Kidney (tissue), 14 donors: Measurements from ENCODE around the gene RXRA. TPM values are rescaled to one million over a fixed set of nuclear protein-coding genes. Genes with fewer than 3 reads are reported as not detected.
A peak's percentile ranks its signal among the peaks of the same experiment; 100 is the strongest.

Source experiments
- DNase-seq, 5 donors: peaks; one replicate each; pipeline ENCODE4 v3.0.0-alpha.2; 2013 to 2020
- FAIRE-seq: peaks from 2 replicates; lab custom pipeline; 2012; peaks lifted over from hg19 to GRCh38; lab: Jason Lieb, UNC
- H3K27ac ChIP-seq, 2 donors: one replicate each; pipeline ENCODE4 v1.7.0; 2013; ENCODE audit warnings: low read depth in 2 of 2, low read length in 2 of 2, inconsistent platforms in 1 of 2
- H3K27me3 ChIP-seq: one replicate; pipeline ENCODE4 v1.7.1; 2013; ENCODE audit warnings: low read length, inconsistent platforms; ENCODE audit not compliant: control insufficient read depth, insufficient read depth
- H3K36me3 ChIP-seq, 3 donors: one replicate each; pipeline versions ENCODE4 v1.7.0 to v1.7.1; 2013; ENCODE audit warnings: low read length in 3 of 3, control low read depth in 1 of 3, inconsistent platforms in 1 of 3; ENCODE audit not compliant: insufficient read depth in 3 of 3, control insufficient read depth in 2 of 3
- H3K4me1 ChIP-seq, 3 donors: one replicate each; pipeline versions ENCODE4 v1.7.0 to v1.7.1; 2013; ENCODE audit warnings: low read length in 3 of 3, inconsistent platforms in 1 of 3, low read depth in 1 of 3; ENCODE audit not compliant: control insufficient read depth in 2 of 3, insufficient read depth in 2 of 3
- H3K4me3 ChIP-seq, 3 donors: one replicate each; pipeline versions ENCODE4 v1.7.0 to v1.8.1; 2013; ENCODE audit warnings: low read length in 3 of 3, control low read depth in 1 of 3, inconsistent platforms in 1 of 3
- H3K9ac ChIP-seq, 3 donors: one replicate each; pipeline versions ENCODE4 v1.7.0 to v1.7.1; 2013; ENCODE audit warnings: low read length in 3 of 3, control low read depth in 1 of 3, inconsistent platforms in 1 of 3
- H3K9me3 ChIP-seq, 3 donors: one replicate each; pipeline versions ENCODE4 v1.7.0 to v1.7.1; 2013; ENCODE audit warnings: low read length in 3 of 3, control low read depth in 1 of 3, inconsistent platforms in 1 of 3; ENCODE audit not compliant: control insufficient read depth in 2 of 3, insufficient read depth in 1 of 3
- intact Hi-C: fragments of 100-400 bp; cut with DNase I; formaldehyde crosslinking; loops from one replicate; pipeline ENCODE4 v1.11.1; 2022
- polyA plus RNA-seq: library from polyadenylated mRNA; stranded (reverse); fragments of 350-450 nt; fragmentation: Illumina TruSeq; extraction: RNeasy Lipid Tissue Mini Kit (QIAGEN cat#74804); gene quantifications from one replicate; pipeline ENCODE4 v1.2.3, GENCODE V29; 2014; ENCODE audit warnings: low read depth, low replicate concordance; ENCODE audit not compliant: insufficient read depth
- total RNA-seq: library from RNA; stranded (reverse); fragmentation: NEBNext Ultra II Directional; extraction: Animal tissue kit (Norgen Biotek cat#: 25700); gene quantifications from one replicate; pipeline ENCODE4 v1.2.1, GENCODE V29; 2021
- TF ChIP-seq, protein P1 (sequence below): IDR thresholded peaks from 3 replicates; pipeline ENCODE4 v1.5.1; 2012; ENCODE audit warnings: mild to moderate bottlenecking, moderate library complexity, borderline replicate concordance; ENCODE audit not compliant: insufficient read depth; ENCODE audit errors: extremely low read depth
- donor health status: control.
- donor health status: control.
- donor health status: control.
- donor health status: control.
- donor health status: control.
- donor health status: DM: yes; HTN: yes; CAD: no.
- donor health status: Normal renal cell carcinoma (clear cell type).

The RXRA gene
- total and polyA plus RNA-seq, 2 donors from 2014 or later = 24.0 to 49.5 TPM

DNA sequence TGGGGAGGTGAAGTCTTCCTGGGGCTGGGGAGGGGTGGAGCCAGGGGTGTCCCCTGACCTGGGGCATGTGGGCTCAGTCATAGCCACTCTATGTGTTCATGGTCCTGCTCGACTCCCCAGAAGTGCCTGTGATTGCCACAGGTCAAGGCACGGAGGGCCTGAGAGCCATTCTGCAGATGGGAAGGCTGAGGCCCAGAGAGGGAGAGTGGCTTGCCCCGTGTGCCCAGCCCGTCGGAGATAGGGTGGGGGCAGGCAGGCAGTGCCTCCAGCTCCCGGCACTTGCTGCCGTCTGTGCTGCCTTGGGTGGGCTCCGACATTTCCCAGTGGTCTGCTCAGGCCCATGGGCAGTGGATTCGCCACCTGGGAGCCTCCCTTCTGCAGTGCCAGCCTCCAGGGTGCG, 74.0 kb downstream of the RXRA start:
- Histone ChIP-seq H3K27ac (no peak overlapping the region), H3K9me3 (peaks cover 0 to 8% (median 0%) of the 10 kb centered on the region in 3 donors), H3K27me3 (no peaks in the 10 kb centered on the region), H3K4me3 (no peak overlapping the region), H3K36me3 (peaks cover 0 to 6% (median 0%) of the 10 kb centered on the region in 3 donors), H3K4me1 (peaks cover 0 to 47% (median 23%) of the 10 kb centered on the region in 3 donors), H3K9ac (no peak overlapping the region)
- intact Hi-C loops = no loop called here
- TF ChIP-seq, protein P1, sequence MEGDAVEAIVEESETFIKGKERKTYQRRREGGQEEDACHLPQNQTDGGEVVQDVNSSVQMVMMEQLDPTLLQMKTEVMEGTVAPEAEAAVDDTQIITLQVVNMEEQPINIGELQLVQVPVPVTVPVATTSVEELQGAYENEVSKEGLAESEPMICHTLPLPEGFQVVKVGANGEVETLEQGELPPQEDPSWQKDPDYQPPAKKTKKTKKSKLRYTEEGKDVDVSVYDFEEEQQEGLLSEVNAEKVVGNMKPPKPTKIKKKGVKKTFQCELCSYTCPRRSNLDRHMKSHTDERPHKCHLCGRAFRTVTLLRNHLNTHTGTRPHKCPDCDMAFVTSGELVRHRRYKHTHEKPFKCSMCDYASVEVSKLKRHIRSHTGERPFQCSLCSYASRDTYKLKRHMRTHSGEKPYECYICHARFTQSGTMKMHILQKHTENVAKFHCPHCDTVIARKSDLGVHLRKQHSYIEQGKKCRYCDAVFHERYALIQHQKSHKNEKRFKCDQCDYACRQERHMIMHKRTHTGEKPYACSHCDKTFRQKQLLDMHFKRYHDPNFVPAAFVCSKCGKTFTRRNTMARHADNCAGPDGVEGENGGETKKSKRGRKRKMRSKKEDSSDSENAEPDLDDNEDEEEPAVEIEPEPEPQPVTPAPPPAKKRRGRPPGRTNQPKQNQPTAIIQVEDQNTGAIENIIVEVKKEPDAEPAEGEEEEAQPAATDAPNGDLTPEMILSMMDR = no peak
- DNase-seq (no peak), FAIRE-seq (no peak)

DNA sequence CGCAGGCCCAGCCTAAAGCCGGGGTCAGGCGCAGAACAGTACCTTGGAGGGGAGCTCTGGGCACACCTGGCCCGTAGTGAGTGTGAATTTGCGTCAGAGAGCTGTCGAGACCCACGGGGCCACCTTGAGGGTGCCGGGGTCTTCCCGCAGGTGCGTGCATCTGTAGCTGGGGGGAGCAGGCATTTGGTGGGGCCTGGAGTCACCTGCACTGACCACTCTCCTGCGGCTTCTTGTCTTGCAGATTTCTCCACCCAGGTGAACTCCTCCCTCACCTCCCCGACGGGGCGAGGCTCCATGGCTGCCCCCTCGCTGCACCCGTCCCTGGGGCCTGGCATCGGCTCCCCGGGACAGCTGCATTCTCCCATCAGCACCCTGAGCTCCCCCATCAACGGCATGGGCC, 75.1 kb downstream of the RXRA start:
- TF ChIP-seq, protein P1 = no peak
- intact Hi-C loops = no loop called here
- no peak for FAIRE-seq
- peaks cover 0 to 6% (median 0%) of the 10 kb centered on the region in 3 donors for H3K36me3 ChIP-seq
- no peak overlapping the region for H3K27ac ChIP-seq
- DNase-seq = no peak
- no peak overlapping the region for H3K4me3 ChIP-seq
- H3K9me3 ChIP-seq = peaks cover 0 to 8% (median 0%) of the 10 kb centered on the region in 3 donors
- peaks cover 0 to 48% (median 31%) of the 10 kb centered on the region in 3 donors for H3K4me1 ChIP-seq
- H3K27me3 ChIP-seq = no peaks in the 10 kb centered on the region
- no peak overlapping the region for H3K9ac ChIP-seq

DNA sequence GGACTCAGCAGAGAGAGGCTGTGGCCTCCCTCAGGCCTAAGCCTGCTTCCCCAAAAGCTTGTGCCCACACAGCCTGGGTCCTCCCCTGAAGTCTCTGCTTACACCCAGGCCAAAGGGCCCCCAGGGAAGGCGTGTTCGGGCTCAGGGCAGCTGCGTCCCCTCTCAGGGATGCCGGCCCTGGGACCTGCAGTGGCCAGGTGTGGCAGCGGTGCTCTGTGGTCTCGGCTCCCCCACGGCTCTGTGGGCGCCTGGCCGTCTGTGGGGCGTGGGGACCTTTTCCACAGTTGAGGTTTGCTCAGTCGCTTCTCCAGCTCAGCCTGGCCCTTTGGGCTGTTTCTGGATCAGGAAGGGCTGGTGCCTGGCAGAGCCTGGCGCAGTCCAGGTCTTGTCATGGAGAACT, 75.9 kb downstream of the RXRA start:
- TF ChIP-seq, protein P1 = no peak

DNA sequence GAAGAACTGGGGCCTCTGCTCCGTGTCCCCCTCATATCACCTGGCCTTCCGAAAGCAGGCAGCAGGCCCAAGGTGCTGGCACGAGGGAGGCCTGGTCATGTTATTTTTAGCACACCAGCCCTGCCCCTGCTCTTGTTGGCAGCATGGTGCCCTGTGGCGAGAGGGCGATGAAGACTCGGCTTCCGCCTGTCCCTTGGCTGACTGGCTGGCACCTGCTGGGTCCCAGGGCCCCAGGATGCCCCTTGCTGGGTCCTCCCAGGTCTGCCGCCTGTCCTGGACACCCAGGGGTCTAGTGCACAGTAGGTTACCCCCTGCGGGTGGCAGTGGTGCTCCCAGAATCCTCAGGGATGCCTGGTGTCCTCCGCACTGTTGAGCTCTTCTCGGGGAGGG, 77.0 kb downstream of the RXRA start:
- peaks cover 0 to 56% (median 47%) of the 10 kb centered on the region in 3 donors for H3K4me1 ChIP-seq
- H3K9ac ChIP-seq = no peak overlapping the region
- intact Hi-C loops = no loop called here

More for the DNA sequence above, 75.9 kb downstream of the RXRA start:
- no peak for DNase-seq
- Histone ChIP-seq H3K27me3 (no peaks in the 10 kb centered on the region), H3K36me3 (peaks cover 0 to 6% (median 0%) of the 10 kb centered on the region in 3 donors), H3K27ac (no peak overlapping the region), H3K9ac (no peak overlapping the region), H3K4me1 (peaks cover 0 to 51% (median 38%) of the 10 kb centered on the region in 3 donors), H3K4me3 (no peak overlapping the region), H3K9me3 (peaks cover 0 to 8% (median 0%) of the 10 kb centered on the region in 3 donors)
- intact Hi-C loops = no loop called here
- no peak for FAIRE-seq

More for the DNA sequence above, 77.0 kb downstream of the RXRA start:
- Histone ChIP-seq H3K36me3 (peaks cover 0 to 6% (median 0%) of the 10 kb centered on the region in 3 donors), H3K9me3 (peaks cover 0 to 8% (median 0%) of the 10 kb centered on the region in 3 donors), H3K27ac (peak overlapping the region in 1 of 2 donors; percentile 20), H3K4me3 (no peak overlapping the region), H3K27me3 (no peaks in the 10 kb centered on the region)
- FAIRE-seq (no peak), DNase-seq (no peak)
- TF ChIP-seq, protein P1 = no peak
